NCI-H2227 (cell line): Measurements from ENCODE around the gene RFT1.
"Not testable (repeated sequence)": the region's sequence is repeated elsewhere in the genome, so short reads cannot be mapped to it uniquely, and the experiment has no call there.

Experiments
- DNase-seq: peaks from one replicate; lab custom pipeline; 2025; ENCODE audit not compliant: unreplicated experiment; lab: John Stamatoyannopoulos, UW

The RFT1 gene

DNA sequence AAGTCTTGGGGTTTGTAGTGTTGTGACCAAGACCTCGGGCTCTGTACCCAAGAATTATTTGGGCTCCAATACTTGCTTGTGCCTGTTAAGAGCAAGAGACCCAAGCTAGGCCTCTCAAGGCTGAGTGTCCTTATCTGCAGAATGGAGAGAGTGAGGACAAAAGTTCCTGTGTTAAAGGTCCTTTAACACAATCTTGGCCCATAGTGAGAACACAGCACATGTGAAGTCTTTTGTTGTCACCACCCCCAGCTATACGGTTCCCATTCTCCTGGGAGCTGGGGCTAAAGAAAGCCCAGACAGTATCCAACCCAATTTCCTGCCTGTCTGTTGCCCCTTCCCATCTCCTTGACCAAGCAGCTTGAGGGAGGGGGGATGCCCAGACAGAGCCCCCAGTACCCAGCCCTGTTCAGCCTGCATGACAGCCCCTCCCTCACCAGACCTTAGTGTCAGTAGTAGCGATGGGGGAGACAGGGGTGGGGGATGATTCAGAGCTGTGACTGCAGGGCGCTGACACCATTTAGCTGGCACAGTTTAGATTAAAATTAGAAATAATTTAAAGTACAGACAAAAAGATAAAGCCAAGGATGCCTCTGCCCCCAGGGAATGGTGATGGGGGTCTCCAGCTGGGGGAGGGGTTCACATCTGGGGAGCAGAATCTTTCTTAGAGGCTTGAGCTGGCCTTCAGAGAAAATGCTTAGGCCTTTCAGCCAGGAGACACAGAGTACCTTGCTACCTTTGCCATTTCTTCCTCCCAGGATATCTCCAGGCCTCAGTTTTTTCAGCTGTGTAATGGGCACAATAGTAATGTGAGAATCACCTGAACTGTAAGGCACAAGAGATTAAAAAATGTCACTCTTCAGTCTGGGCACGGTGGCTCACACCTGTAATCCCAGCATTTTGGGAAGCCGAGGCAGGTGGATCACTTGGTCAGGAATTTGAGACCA, 33.5 kb upstream of the RFT1 start:
- no peak for DNase-seq

DNA sequence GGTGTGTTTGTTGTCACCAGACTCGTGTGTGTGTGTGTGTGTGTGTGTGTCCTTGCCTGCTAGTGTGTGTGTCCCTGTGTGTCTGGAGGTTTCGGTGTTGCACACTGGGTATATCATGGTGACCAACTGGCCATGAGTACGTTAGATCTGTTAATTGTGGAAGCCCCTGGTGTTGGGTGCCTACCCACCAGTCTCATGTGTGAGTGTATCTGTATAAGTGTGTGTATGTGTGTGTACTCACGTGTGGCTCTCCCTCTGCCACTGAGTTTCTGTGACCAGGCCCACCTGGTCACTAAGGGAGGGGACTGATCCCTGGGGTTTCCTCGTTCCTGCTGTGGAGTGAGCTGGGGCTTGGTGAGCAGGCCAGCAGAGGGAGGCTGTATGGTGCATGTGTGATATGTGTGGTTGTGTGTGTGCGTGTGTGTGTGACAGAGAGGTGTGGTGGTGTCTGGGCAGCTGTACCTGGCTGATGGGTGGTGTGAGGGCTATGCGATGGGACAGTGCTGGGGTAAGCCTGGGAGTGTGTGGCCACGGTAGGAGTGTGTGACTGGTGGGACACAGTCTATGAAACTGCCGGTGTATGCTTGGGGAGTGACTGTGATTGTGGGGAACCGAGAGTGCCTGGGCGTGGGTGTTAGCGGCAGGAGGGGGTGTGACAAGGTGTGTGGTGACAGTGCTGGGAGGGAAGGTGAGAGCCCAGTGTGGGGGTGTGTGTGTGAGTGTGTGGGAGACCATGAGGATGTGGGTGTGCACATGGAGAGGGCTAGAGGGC, 32.6 kb upstream of the RFT1 start:
- DNase-seq: no peak

DNA sequence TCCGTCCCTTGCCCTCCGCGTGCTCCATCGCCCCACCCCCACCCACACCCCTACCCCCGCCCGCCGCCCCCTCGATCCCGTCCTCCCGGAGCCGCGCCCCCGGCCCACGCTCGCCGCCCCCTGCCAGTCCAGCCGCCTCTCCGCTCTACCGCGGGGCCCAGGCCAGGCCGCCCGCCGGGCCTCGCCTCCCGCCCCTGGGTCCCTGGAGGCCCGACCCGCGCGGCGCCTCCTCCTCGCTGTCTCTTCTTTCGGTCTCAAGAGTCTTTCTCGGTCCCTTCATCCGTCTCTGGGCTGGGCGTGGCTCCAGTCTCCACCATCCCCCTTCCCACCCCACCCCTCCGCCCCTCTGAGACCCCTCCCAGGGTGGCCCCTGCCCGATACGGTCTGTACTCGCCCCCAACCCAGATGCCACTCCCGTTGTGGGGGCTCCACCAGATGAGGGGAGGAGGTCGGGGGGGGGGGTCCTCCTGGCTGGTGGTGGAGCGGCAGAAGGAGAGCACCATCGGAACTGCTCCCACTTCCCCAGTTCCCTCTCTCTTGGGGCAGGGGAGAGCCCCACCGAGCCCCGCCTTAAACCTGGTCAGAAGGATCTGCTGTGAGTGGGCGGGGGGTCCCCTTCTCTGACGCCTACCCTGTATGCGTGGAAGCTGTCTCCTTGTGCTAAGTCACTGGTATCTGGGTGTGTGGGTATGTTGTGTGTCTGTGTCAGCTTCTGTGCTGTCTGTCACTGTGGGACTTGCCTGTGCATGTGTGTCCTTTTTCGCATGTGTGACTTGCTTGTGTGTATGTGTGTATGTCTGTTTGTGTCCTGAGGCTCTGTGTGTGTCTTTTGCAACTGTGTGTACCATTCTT, 31.8 kb upstream of the RFT1 start:
- peak; percentile 27 for DNase-seq

DNA sequence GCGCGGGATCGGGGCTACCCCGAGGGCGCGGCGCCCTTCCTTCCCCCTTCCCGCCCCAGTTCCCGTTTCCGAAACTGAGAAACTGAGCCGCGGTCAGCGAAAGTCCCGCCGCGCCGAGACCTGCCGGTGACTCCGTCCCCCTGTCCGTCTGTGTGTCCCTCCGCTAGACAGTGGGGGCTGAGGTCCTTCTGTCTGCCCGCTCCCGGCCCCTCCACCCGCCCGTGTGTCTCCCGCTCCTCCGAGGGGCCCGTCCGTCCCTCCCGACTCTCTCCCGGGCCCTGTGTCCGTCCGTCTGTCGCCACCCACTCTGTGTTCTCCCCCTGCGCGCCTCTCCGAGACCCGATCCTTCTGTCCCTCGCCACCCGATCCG, 31.2 kb upstream of the RFT1 start:
- peak; percentile 27 for DNase-seq

DNA sequence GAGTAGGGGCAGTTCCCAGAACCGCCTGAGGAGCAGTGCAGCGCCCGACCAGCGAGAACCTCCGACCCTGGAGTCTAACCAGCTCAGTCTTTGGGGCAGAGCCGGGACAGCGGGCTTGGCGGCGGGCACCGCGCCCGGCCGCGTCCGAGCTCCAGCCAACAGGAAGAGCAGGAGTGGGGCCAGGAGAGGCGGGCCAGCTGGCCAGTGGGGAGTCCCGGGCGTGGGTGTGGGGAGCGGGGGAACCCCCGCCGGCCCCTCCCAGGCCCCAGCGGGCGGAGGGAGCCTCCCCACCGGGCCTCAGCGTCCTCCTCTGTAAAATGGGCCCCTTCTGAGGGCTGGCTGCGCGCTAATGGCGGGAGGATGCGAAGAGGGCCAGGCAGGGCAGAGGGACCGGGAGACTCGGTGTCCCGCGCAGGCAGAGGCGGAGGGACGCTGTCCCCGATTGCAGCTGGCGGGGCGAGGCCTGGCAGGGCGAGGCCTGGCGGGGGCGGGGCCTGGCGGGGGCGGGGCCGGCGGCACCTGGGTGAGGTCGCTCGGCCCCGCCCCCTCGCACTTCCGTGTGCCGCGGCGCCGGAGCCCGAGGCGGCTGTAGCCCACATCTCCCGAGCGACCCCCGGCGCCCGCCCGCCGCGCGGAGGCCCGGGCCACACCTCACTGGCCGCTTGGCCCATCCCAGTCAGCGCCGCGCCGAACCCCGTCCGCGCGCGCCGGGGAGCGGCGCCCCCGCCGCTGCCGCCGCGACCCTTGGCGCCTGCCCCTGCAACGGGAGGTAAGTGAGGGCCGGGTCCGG, 30.6 kb upstream of the RFT1 start, which contains the start of gene PRKCD:
Gene PRKCD, plus strand, starts transcription at position 550 of the 790 bp plus-strand sequence. CDS start 17,214 bp downstream, outside the sequence.
- DNase-seq: peak; percentile 64

DNA sequence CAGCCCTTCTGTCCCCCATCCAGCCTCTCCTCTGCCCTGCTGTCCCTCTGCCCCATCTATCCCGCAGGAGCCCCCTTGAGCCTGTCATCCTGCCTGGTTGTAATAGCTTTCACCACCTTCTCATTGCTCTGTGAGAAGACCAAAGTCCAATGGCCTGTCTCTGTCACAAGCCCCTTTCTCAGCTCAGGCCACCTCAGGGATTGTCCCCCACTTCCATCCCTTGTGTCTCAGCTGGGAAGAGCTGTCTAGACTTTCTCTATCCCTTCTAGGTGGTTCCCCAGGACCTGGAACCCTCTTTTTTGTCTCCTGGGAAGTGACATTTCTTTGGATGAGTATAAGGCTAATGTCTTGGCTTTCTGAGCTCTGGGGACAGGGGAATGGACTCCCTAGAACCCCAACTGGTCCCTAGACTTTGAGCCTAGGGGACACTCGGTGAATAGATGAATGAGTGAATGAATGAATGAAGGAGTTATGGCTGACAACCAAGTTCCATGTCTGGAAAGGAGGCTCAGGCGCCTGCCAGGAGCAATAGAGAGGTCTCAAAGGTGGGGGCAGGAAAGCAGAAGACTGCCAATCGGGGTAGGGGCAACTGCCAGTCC, 29.9 kb upstream of the RFT1 start:
- no peak for DNase-seq

DNA sequence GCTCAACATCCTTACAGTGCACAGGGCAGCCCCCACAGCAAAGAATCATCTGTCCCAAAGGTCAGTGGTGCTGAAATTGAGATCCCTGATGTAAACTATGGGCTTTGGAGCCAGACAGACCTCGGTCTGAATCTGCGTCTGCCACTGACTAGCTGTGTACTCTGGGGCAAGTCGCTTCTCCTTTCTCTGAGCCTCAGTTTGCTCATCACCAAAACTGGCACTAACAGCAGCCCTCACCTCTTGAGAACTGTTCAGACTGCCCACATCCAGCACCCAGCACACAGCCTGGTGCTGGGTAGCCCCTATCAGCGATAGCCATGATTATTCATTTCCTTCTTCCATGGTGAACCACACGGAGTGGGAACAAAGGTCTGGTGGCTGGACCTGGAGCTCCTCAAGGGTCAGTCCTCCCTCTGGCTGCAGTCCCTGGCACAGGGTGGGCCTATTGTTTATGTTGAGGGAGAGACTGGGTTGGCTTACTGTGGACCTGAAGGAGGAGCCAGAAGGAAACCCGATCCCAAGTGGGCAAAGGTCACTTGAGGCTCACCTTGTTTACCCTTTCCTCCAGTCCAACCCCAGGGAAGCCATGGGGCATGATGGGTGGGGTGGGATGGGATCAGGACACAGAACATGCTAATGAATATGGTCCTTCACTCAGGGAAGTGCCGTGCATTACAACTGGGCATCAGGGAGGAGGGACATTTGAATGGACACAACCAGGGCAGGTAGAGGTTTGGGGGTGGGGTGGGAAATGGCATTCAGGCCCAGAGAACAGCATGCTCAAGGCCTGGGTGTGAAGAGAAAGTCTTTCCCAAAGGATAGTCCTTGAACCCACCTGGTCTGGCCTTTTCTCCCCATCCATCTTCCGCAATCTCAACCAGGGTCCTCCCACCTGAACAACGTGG, 29.2 kb upstream of the RFT1 start:
- DNase-seq: no peak

DNA sequence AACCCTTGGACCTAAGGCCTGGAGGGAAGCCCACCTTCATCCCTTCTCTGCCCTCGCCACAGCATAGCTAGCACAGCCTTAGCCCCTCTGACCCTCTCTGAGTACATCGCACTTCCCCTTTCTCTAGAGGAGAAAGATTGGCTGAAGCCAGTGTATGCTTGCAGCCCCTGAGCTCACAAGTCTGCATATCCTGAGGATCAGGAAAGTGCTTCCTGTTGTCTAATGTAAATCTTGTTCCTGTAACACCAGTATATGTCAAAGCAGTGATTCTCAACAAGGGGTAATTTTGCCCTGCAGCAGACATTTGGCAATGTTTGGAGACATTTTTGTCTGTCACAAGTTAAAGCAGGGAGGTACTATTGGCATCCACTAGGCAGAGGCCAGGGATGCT, 28.5 kb upstream of the RFT1 start:
- no peak for DNase-seq

DNA sequence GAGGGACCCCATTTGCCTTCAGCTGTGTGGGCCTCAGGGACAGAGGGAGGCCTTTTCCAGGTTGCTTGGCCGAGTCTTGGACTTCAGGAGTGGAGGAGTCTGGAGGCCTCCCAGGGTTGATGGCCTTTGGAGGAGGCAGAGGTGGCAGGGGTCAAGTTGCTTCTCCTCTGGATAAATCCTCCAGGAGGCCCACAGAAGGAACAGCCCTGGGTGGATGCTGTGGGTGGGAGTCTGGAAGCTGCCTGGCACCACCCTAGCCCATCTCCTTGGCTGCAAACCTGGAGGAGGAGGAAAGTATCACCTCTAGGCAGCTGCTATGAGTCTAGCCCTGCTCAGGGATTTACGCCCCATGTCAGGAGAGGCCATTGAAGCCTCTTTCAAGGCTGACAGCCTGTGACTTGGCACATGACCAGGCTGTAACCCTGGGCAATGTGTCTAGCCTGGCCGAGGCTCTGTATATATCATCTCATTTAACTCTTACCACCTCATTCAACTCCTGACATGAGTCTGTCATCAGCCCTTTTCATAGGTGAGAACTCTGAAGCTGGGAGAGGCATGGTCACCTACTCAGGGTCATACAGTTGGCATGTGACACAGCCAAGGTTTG, 27.8 kb upstream of the RFT1 start:
- no peak for DNase-seq

DNA sequence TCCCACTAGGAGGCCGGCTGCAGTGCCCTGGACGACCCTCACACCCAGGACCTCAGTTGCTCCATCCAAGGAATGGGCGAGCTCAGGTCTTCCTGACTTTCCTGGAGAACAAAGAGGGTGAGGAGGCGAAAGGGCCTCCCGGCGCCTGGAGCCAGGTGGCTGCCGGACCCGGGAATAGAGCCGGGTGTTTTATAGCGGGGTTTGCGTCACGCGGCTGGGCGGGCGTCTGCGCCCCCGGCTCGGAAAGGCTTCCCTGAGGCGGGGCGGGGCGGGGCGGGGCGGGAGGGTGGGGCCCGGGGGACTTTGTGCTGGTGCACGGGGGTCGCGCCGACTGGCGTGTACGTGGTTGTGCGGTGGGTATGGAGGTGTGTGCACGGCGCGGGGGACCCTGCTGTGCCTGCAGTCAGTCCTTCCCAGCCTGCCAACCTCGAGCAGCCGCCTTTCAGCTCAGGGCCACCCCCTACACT, 26.2 kb upstream of the RFT1 start:
- no peak for DNase-seq

DNA sequence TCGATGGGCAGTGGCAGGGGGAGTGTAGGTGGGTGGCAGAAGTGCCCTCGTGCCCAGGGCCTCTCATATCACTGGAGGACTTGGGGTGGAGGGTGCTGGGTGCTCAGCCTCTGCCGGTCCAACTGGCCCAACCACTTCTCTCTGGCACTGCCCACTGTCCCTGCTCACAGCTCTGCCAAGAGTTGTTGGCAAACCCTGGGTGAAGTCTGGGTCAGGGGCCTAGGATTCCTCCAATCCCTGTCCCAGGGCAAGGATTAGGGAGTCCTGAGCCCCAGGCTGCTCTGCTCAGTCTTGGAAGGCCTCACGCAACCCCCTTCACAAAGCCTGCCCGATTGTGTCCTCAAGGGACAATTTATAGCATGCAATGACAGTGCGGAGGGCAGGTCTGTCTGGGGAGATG, 25.5 kb upstream of the RFT1 start:
- no peak for DNase-seq

DNA sequence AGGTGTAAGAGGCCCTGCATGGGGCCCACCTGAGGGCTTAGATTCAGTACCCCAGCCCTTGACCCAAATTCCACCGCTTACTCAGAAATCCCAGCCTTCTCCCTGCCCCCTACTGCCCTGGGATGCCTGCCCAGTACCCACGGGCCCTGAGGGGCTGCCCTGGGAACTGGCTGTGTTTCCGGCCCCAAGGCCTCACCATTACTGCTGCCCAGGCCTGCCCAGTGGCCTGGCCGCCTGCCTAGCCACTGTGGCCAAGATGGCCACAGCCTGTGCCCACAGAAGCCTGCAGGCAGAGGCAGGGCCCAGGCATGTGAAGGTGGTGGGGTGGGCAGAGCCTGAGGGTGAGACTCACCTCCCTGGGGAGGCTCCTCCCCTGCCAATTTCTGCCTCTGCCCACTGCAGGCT, 24.6 kb upstream of the RFT1 start:
- no peak for DNase-seq

DNA sequence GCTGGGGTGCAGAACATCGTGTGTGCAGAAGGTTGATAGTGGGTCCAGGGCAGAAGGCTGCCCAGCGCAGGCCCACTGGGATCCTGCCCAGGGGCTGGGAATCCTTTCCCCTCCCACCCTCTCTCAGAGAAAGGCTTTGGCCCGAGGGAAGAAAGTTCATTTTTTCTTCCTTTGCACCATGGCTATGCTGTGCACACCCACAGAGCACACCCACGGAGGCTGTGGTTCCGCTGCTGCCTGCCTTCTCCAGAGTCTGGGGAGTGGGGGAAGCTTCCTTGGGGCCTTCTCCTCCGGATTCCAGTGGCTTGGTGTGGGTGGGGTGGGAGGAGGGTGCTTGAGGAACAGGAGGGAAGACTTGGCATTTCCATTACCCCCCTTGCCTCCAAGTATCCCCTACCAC, 23.7 kb upstream of the RFT1 start:
- DNase-seq: no peak

DNA sequence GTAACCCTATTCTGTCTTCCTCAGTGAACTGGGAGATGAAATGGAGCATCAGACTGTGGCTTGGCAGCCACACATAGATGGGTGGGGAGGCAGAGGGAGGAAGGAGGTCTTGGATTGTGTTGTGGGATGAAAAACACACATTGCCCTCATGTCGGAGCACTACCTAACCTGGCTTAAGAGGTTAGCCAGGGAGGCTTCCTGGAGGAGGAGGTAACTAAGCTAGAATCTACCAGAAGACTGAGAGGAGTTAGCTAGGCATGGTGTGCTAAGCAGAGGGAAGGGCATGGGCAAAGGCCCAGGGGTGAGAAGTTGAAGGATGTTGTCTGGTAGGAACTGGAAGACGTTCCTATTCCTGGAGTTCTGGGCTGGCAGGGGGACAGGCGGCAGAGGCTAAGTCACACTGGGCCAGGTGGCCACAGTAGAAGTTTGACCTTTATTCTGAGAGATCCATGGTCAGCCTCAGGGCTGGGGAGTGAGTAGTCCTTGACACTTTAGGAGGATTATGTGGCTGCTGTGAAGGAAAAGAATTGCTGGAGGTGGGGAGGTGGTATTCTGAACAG, 23.1 kb upstream of the RFT1 start:
- no peak for DNase-seq

DNA sequence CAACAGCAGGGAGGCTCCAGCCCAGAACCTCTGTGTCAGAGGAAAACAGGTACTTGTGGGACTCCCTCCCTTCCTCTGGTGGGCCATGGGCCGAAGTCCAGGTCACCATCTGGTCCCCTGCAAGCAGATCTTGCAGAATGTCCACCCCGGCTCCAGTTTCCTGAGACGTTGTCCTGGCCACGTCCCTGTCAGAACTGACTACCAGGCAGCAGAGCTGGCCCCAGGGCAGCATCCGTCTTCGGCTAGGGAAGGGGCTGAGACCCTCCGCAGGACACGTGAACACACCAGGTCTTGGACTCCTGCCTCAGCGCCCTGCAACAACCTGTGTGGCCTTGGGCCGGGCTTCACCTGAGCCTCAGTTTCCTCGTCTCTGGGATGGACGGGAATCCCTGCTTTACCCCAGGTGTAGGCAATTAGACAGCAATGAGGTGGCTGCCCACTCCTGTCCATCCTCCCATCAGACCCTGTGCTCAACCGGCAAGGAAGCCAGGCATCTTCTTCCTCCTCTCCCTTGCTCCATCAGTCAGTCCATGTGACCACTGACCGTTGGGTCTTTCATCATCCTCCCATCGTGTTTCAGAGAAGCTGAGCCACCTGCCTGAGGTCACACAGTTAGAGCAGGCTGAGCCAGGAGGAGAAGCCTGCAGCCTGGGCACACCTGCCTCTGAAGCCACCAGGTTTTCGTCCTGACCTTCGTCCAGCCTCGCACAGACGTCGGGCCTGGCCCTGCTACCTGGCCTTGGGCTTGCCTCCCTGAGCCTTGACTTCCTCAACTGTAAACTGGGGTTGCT, 21.8 kb upstream of the RFT1 start:
- no peak for DNase-seq

DNA sequence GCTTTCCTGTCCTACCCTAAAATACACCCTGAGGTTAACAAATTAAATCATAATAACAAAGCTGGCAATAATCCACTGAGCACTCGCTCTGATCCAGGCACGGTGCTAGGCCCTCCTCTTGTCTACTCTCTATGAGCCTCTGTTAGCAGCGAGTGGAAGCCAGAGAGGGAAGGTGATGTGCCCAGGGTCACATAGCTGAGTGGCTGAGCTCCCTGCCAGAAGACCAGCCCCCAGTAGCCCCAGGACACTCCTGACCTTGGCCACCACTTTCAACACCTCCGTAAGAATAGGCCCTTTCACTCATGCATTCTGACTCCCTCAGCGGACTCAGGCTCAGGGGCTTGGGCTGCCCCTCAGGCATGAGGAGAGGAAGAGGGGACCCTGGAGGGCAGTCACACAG, 21.2 kb upstream of the RFT1 start:
- no peak for DNase-seq

DNA sequence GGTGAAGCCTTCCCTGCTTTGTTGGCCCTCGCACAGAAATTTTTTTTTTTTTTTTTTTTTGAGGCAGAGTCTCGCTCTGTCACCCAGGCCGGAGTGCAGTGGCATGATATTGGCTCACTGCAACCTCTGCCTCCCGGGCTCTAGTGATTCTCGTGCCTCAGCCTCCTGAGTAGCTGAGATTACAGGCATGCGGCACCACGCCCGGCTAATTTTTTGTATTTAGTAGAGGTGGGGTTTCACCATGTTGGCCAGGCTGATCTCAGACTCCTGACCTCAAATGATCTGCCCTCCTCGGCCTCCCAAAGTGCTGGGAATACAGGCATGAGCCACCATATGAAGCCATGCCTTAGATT, 20.8 kb upstream of the RFT1 start:
- DNase-seq: not testable (repeated sequence)
